Ovary (tissue), 9 donors: Measurements from ENCODE around the gene TMEM117. TPM values are rescaled to one million over a fixed set of nuclear protein-coding genes. Genes with fewer than 3 reads are reported as not detected.

ENCODE experiments used
- DNase-seq, 5 donors: peaks; one replicate each; pipeline ENCODE4 v3.0.0-alpha.2; 2019 to 2020
- H3K27ac ChIP-seq, 2 donors: fragments of 200-600 bp; one replicate each; pipeline versions ENCODE4 v1.5.1 to v1.8.0; 2019 to 2022
- H3K27me3 ChIP-seq: fragments of 200-600 bp; one replicate; pipeline ENCODE4 v1.8.0; 2022
- H3K36me3 ChIP-seq: fragments of 200-600 bp; sonication (generic); one replicate; pipeline ENCODE4 v1.5.1; 2019
- H3K4me1 ChIP-seq: one replicate; pipeline ENCODE4 v1.8.1; 2013; ENCODE audit warnings: mild to moderate bottlenecking, moderate library complexity; ENCODE audit not compliant: insufficient read depth
- H3K4me3 ChIP-seq: fragments of 200-600 bp; sonication (generic); one replicate; pipeline ENCODE4 v1.5.1; 2017
- H3K9me3 ChIP-seq, 2 donors: fragments of 200-600 bp in 1 of 2; sonication (generic) in 1 of 2; one replicate each; pipeline versions ENCODE4 v1.5.1 to v1.8.1; 2013 to 2019; ENCODE audit warnings: mild to moderate bottlenecking in 1 of 2, moderate library complexity in 1 of 2
- EP300 ChIP-seq: sonication (generic); formaldehyde crosslinking; IDR thresholded peaks from one replicate; pipeline ENCODE4 v1.6.1; 2017; ENCODE audit warnings: antibody characterized with exemption
- POLR2A ChIP-seq: fragments of 450-650 bp; IDR thresholded peaks from one replicate; pipeline ENCODE4 v1.6.1; 2017; ENCODE audit warnings: antibody characterized with exemption, mild to moderate bottlenecking, moderate library complexity
- WGBS, 3 donors: extraction: QIAGEN DNeasy Blood & Tissue Kit in 1 of 3; methylation state at CpG; one replicate each; pipeline versions ENCODE4 v1.1.5 to v1.1.7; 2013 to 2017; 5-methylcytosine and 5-hydroxymethylcytosine counted together
- intact Hi-C, 4 donors: fragments of 100-400 bp; cut with DNase I; formaldehyde crosslinking; loops; one replicate each; pipeline versions ENCODE4 v1.11.0 to v1.15.1; 2022 to 2023
- polyA plus RNA-seq, 2 donors: library from polyadenylated mRNA; stranded (reverse); fragments of 200-250 nt in 1 of 2; fragments of 350-450 nt in 1 of 2; fragmentation: Illumina TruSeq in 1 of 2; extraction: RNeasy Lipid Tissue Mini Kit (QIAGEN cat#74804) in 1 of 2; gene quantifications; one replicate each; pipeline ENCODE4 v1.2.3, GENCODE V29; 2013 to 2014
- total RNA-seq, 7 donors: library from RNA; depleted of rRNA in 2 of 7; stranded (reverse); fragments of >200 nt in 2 of 7; fragmentation: NEBNext Ultra II Directional in 3 of 7; extraction: Animal tissue kit (Norgen Biotek cat#: 25700) in 3 of 7; gene quantifications; one replicate each; pipeline versions ENCODE4 v1.1.0 to v1.2.4, GENCODE V29; 2016 to 2023
- TF ChIP-seq, protein P1 (sequence below), 3 donors: fragments of 450-650 bp in 2 of 3; fragments of 200-600 bp in 1 of 3; IDR thresholded peaks; one replicate each; pipeline versions ENCODE4 v1.5.1 to v1.8.0; 2016 to 2022; ENCODE audit warnings: antibody characterized with exemption in 3 of 3, mild to moderate bottlenecking in 1 of 3
- donor health status: DM: no; HTN: no; CAD: no; lungs with moderate emphysema.
- donor health status: DM: no; HTN: no; CAD: no.
- donor health status: Bipolar disorder and iron deficiency.
- donor health status: DM: yes; HTN: yes; CAD: no.
- donor health status: DM: no; HTN: no; CAD: no.
- donor health status: DM: yes; HTN: yes; CAD: no.

Gene TMEM117
- total and polyA plus RNA-seq, 9 donors = 3.5 to 19.3 (median 6.3) TPM

DNA sequence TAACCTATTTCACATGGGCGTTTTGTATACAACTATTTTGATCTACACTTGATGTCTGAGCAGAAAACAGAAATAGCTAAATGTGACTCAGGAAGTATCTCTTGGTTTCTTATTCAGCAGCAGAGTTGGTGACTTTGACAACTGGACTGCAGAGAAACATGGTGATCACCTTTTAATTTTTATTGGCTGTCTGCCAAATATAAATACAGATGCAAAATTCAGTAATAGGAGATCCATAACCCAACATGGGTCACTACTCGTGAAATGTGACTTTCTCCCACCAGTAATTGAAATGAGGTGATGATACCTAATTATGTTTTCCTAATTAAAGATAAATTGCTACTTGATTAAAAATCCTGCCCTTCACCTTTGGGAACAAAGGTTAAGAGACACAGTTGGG is 553.2 kb downstream of the TMEM117 start:
- Histone ChIP-seq H3K4me1 (no peaks in the 10 kb centered on the region), H3K27me3 (no peaks in the 10 kb centered on the region), H3K36me3 (no peaks in the 10 kb centered on the region), H3K27ac (no peak overlapping the region), H3K9me3 (no peaks in the 10 kb centered on the region), H3K4me3 (no peak overlapping the region)
- TF ChIP-seq, protein P1, sequence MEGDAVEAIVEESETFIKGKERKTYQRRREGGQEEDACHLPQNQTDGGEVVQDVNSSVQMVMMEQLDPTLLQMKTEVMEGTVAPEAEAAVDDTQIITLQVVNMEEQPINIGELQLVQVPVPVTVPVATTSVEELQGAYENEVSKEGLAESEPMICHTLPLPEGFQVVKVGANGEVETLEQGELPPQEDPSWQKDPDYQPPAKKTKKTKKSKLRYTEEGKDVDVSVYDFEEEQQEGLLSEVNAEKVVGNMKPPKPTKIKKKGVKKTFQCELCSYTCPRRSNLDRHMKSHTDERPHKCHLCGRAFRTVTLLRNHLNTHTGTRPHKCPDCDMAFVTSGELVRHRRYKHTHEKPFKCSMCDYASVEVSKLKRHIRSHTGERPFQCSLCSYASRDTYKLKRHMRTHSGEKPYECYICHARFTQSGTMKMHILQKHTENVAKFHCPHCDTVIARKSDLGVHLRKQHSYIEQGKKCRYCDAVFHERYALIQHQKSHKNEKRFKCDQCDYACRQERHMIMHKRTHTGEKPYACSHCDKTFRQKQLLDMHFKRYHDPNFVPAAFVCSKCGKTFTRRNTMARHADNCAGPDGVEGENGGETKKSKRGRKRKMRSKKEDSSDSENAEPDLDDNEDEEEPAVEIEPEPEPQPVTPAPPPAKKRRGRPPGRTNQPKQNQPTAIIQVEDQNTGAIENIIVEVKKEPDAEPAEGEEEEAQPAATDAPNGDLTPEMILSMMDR (IDR thresholded peaks at IDR 0.05) = no peak
- TF ChIP-seq POLR2A = no peak
- TF ChIP-seq EP300 = no peak
- intact Hi-C loops = no loop called here
- WGBS, 3 donors = 85 to 91% (median 89%) methylated on average over 2 of the region's 2 CpGs
- DNase-seq = no peak

DNA sequence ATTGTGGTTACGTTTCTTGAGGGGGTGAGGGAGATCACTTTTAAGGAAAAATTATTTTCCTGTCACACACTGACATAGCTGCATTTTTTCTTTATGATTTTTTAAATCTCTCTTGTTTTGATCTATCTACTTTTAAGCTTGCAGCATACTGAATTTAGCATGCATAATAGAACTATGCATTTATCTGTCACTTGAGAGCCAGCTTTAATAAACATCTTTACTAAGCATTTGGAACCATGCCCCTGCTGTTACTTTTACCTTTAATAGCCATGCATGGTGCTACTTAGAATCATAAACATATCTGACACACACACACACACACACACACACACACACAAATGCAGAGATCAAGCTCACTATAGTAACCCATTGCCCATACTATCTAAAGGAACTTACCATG is 554.0 kb downstream of the TMEM117 start:
- H3K27ac ChIP-seq = no peak overlapping the region
- no peak for DNase-seq
- 68 to 75% (median 70%) methylated on average over 1 of the region's 1 CpG for WGBS, 3 donors
- H3K27me3 ChIP-seq = no peaks in the 10 kb centered on the region
- no peaks in the 10 kb centered on the region for H3K4me1 ChIP-seq
- TF ChIP-seq POLR2A (no peak), EP300 (no peak)
- TF ChIP-seq, protein P1 (IDR thresholded peaks at IDR 0.05) = no peak
- no peaks in the 10 kb centered on the region for H3K9me3 ChIP-seq
- intact Hi-C loops = no loop called here
- no peak overlapping the region for H3K4me3 ChIP-seq
- no peaks in the 10 kb centered on the region for H3K36me3 ChIP-seq

DNA sequence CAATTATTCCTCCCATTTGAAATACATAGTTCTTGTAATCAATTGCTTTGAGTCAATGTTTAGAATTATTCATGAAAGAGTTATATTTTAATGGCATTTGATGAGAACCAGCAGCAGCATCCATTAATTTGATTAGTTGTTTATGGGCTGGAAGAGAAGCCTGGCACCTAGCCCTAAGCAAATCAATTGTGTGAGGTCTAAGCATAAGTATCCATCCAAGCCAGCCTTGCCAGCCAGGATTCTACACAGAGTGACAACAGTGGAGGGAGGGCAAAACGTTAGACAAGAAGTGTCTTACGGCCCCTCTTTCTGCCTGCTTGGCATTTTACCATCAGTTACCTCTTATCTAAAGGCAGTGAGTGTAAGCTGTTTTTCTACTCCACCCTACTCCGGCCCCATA is 561.8 kb downstream of the TMEM117 start:
- Histone ChIP-seq H3K27ac (no peak overlapping the region), H3K4me1 (no peaks in the 10 kb centered on the region), H3K27me3 (no peaks in the 10 kb centered on the region), H3K36me3 (no peaks in the 10 kb centered on the region), H3K4me3 (no peak overlapping the region), H3K9me3 (no peaks in the 10 kb centered on the region)
- intact Hi-C loops = no loop called here
- 30 to 41% (median 31%) methylated on average over 3 of the region's 3 CpGs for WGBS, 3 donors
- TF ChIP-seq EP300 = no peak
- no peak for TF ChIP-seq POLR2A
- TF ChIP-seq, protein P1 (IDR thresholded peaks at IDR 0.05) = no peak
- DNase-seq = no peak

DNA sequence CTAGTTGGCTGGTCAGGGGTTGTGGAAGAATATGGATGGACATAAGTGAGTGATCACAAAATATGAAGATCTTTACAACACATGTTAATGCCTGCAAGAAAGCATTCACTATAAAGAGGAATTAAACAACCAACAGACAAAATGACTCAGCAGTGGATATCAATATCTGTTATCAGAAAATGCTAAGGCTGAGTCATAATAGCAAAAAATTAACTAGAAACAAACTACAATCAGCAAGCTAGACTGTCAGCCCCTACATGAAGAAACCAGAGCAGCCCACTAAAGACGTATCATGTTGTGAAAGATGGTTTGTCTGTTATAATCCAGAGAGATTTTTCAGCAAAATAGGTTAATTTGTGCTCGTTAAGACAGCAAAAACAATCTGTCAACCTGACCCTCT is 567.3 kb downstream of the TMEM117 start:
- H3K27ac ChIP-seq = no peak overlapping the region
- 6 to 18% (median 7%) methylated on average over 2 of the region's 2 CpGs for WGBS, 3 donors
- H3K4me3 ChIP-seq = no peak overlapping the region
- intact Hi-C loops = no loop called here
- TF ChIP-seq, protein P1 (IDR thresholded peaks at IDR 0.05) = no peak
- TF ChIP-seq POLR2A (no peak), EP300 (no peak)
- no peak for DNase-seq
- no peaks in the 10 kb centered on the region for H3K9me3 ChIP-seq
- no peaks in the 10 kb centered on the region for H3K4me1 ChIP-seq
- H3K27me3 ChIP-seq = no peaks in the 10 kb centered on the region
- H3K36me3 ChIP-seq = no peaks in the 10 kb centered on the region

DNA sequence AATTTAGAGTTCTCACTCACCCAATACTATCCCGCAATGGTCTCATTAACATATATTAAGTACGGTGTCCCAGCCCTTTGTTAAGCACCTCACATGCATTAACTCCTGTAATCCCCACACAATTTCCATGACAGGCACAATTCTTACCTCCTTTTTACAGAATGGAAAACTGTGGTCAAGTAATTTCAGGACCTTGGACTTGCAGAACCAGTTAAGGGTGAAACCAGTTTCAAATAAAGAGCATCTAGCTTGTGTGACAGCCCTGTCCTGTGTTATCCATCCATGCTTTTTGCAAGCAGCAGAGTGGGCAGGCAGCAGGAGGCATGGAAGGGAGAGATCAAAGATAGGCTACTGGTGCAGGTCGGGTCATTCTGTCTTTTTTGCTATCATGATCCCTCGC is 569.4 kb downstream of the TMEM117 start:
- Histone ChIP-seq H3K27ac (no peak overlapping the region), H3K9me3 (no peaks in the 10 kb centered on the region), H3K4me3 (no peak overlapping the region), H3K27me3 (no peaks in the 10 kb centered on the region), H3K36me3 (no peaks in the 10 kb centered on the region), H3K4me1 (no peaks in the 10 kb centered on the region)
- intact Hi-C loops = no loop called here
- WGBS, 3 donors = 54 to 57% (median 54%) methylated on average over 4 of the region's 4 CpGs
- no peak for DNase-seq
- TF ChIP-seq POLR2A (no peak), EP300 (no peak)
- TF ChIP-seq, protein P1 (IDR thresholded peaks at IDR 0.05) = no peak
